Activated CD4-positive, alpha-beta T cell treated with anti-CD3 and anti-CD28 coated beads, Interleukin-2, Interleukin-4, amounts not matched to agents 100 ng/mL and 50 ng/mL, durations not matched to agents 16 hours and 8 hours (primary cell): ENCODE measurements around the gene MAP3K14.

Experiments used
- DNase-seq: peaks from one replicate; pipeline ENCODE4 v3.0.0-alpha.2; 2020; ENCODE audit warnings: low spot score

The MAP3K14 gene

DNA sequence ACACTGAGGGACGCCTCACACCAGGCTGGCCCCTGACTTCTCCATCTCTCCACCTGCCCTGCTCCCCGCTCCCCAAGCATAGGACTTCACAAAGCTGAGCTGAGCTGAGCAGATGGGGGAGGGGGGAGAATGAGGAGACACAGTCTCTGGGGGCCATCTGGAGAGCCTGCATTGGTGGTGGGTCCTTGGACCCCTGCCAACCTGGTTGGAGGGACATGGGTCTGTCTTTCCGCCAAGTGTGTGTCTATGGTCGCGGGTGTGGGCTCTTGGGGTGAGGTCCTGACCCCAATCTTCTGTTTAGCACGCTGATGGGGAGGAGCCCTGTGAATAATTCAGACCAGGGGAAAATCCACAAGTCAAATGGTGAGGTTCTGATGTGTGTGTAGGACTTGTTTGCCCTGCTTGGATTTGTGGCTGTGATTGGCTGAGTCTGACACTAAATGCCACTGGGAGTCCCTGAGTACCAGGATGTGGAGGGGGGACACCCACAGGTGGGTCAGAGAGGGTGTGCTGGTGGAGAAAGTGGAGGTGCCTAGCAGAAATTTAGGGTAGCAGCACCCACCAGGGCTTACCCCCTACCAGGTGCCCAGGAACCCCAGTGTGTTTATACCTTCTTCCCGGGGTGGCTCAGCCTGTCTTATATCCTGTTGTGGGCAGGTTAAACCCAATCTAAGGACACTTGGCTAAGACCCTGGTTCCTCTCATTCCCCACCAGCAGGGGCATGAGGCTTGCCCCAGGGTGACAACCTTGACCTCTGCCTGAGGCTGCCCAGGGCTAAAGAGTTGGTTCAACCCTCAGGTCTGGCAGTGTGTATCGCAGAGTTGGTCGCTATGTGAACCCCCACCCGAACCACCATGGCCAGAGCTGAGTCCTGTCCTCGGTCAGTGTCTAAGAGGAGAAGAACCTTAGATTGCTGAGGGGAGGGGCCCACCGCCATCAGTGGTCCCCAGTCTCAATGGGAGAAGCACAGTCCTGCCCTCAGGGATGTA is 93.0 kb downstream of the MAP3K14 start:
- peak; percentile 85 for DNase-seq

DNA sequence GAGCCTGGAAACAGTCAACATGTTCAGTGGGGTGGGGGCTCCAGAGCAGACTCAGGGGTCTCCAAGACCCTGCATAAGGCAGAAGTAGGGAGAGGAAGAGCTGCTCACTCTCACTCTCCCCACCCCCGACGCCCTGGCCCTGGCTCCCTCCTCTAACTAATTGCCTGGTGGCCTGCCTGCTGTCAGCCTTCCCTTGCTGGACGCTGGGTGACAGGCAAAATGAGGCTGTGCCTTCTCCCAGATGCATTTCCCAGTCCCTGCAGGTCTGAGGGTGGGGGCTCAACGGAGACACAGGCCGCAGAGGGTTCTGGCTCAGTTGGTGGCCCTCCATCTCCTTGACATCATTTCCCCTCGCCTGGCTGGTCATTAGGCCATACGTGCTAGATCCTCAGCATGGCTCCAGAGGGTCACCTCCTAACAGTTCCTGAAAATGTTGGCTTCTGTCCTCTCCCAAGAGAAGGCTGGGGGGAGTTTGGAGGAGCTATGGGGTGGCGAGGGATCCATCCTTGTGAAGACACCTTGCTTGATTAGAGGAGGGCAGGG is 93.8 kb downstream of the MAP3K14 start:
- DNase-seq = no peak

DNA sequence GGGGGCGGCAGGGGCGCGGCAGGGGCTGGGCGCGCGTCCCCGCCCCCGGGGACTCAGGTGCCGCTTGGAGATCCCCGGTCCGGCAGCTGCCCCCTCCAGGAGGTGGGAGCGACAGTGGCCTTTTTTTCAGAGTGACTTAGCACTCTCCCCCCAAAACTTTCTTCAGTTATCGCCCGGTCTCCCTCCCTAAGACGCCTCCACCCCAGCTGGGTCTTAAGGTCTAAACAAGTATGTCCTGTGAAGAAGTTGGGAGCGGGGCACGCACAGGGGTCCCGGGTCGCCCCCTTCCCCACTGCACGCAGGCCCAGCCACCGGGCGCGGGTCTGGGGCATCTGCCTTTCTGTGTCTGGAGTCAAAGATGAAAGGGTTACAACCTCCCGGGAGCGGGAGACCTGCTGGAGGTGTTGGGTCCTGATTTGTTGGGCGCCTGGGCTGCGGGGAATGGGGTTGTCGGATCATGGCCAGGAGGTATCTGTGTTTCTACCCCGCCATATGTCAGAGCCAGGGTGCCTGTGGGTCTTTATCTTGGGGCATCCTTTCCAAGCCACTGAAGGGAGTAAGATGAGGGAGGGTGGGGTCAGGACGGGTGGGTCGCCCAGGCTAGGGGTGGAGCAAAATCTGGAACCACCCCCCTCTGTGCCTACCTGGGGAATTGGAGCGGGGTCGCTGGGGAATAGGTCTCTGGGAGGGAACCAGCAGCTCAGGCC is 94.4 kb downstream of the MAP3K14 start:
- peak; percentile 71 for DNase-seq

DNA sequence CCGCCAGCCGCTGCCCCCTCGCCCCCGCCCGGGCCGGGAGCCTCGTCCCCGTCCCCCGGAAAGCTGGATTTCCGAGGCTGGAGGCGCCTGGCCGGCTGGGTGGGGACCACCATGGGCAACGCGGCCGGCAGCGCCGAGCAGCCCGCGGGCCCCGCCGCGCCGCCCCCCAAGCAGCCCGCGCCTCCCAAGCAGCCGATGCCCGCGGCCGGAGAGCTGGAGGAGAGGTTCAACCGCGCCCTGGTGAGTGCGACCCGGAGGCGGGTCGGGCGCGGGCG is 94.9 kb downstream of the MAP3K14 start:
- no peak for DNase-seq

DNA sequence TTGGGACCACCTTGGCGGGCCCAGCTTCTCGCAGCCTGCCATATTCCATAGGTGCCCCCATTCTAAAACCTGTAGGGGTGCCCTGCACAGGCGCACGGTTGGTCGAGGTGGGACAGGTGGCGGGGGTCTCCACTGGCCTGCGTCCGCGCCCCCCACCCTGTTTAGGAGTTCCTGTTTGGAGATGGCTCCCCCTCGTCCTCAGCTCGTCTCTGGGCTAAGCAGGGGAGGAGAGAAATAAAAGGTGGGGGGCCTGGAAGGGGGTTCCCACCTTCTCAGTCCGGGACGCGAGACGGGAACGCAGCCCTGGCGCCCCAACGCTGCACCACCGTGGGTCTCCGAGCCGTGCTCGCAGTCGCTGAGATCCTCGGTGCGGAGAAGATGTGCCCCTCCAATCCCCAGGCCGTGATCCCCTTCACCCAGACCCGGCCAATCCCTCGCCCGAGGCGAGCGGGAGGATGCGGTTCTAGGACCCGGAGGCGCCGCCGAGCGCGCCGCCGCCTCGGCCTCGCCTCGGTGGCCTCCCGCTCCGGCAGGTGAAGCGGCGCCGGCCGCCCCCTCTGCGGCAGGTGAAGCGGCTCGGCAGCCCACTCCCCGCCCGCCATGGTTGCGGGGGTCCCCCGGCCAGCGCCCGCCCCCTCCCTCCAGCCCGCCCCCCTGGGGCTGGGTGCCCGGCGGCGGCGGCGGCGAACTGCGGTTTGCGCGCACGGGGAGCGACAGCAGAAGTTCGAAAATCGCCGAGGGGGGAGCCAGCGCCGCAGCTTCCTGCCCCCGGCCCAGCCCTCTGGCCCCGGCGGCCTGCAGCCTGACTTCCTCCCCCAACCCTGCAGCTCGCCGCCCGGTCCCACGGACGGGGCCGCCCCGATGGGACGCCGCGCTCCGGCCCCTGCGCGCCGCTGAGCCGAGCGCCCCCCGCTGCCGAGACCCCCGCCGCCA is 95.5 kb downstream of the MAP3K14 start, which contains the start of gene FMNL1:
FMNL1 (plus strand) TSS at position 805 of the 933 bp plus-strand sequence. CDS start 240 bp downstream, outside the sequence.
- peak; percentile 65 for DNase-seq

DNA sequence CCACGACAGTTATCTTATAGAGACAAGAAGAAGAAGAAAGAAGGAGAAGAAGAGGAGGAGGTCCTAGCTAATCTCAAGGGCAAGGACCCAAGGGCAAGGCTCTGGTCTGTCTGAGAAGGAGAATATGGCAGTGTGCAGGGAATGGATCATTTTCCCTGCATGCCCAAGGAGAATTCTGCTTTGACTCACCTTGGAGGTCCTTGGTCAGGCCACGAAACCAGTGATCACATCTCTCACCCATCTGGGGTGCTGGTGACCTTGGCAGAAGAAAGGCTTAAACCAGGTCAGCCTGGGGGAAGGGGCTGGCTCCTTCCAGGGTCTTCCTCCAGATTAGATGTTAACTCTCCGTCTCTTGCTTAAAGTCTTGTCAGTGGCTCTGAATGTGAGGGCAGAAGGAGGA is 96.7 kb downstream of the MAP3K14 start:
- no peak for DNase-seq

DNA sequence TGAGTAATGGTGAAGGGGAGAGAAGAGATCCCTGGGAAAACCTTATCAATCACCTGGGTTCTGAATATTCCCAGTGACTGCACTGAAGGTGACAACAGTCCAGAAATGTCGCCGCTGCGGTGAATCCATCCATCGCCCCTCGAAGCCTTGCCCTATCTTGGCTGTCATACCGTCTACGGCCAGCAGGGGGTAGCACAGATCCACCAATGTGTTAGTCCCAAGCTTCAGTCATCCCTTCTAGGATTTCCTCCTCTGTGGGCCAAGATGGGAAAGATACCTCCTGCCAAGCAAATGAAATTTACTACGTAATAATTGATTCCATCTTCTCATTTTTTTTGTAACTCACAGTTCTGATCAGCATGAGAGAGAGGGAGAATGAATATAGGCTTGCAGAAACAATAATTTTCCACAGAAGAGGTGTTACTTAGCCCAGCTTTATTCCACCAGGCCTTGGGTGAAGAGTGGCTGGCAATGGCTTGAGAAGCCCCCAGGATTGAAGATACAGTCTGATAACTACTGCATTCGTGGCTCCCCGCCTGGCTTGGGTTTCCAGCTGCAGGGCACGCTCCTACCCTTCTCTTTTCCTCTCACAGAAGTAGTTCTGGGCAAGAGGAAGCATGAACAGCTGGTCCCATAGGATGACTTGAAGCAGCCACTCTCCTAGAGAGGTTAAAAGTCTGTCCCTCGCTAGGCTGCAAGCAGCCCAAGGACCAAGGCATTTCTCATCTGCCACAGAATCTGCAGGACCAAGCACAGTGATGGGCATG is 97.7 kb downstream of the MAP3K14 start:
- DNase-seq = peak; percentile 88
